GOT3 (cell line): ENCODE results near the gene PRDM5.

Source experiments
- DNase-seq: peaks from one replicate; lab custom pipeline; 2025; ENCODE audit warnings: mixed read lengths; lab: John Stamatoyannopoulos, UW

PRDM5 gene

GRCh38 chr4:120903419-120903818 lies 19.1 kb downstream of the PRDM5 start:
- no peak for DNase-seq

GRCh38 chr4:120902925-120903324 lies 19.6 kb downstream of the PRDM5 start:
- no peak for DNase-seq

GRCh38 chr4:120901731-120902130 lies 20.8 kb downstream of the PRDM5 start:
- DNase-seq = no peak

GRCh38 chr4:120897981-120898719 lies 24.4 kb downstream of the PRDM5 start:
- no peak for DNase-seq

GRCh38 chr4:120895554-120895953 lies 27.0 kb downstream of the PRDM5 start:
- no peak for DNase-seq

- DNase-seq = no peak
Measured at GRCh38 chr4:120893314-120893713, 29.2 kb downstream of the PRDM5 start.

- DNase-seq = no peak
Measured at GRCh38 chr4:120886191-120886590, 36.3 kb downstream of the PRDM5 start.

GRCh38 chr4:120881846-120882245 lies 40.7 kb downstream of the PRDM5 start:
- no peak for DNase-seq

- DNase-seq = no peak
Measured at GRCh38 chr4:120881351-120881750, 41.2 kb downstream of the PRDM5 start.

- no peak for DNase-seq
Measured at GRCh38 chr4:120877021-120877420, 45.5 kb downstream of the PRDM5 start.

GRCh38 chr4:120874792-120875774 lies 47.4 kb downstream of the PRDM5 start:
- DNase-seq = no peak

GRCh38 chr4:120873554-120873953 lies 49.0 kb downstream of the PRDM5 start:
- DNase-seq = no peak

- DNase-seq = no peak
Measured at GRCh38 chr4:120871173-120871572, 51.4 kb downstream of the PRDM5 start.

GRCh38 chr4:120870279-120870673 lies 52.2 kb downstream of the PRDM5 start:
- DNase-seq = no peak

- DNase-seq = no peak
Measured at GRCh38 chr4:120869613-120870278, 52.8 kb downstream of the PRDM5 start.

GRCh38 chr4:120867506-120867905 lies 55.0 kb downstream of the PRDM5 start:
- DNase-seq = no peak

- DNase-seq = no peak
Measured at GRCh38 chr4:120865985-120866384, 56.5 kb downstream of the PRDM5 start.

GRCh38 chr4:120864969-120865368 lies 57.6 kb downstream of the PRDM5 start:
- DNase-seq = no peak

GRCh38 chr4:120862432-120862831 lies 60.1 kb downstream of the PRDM5 start:
- DNase-seq = no peak

GRCh38 chr4:120861852-120862251 lies 60.7 kb downstream of the PRDM5 start:
- no peak for DNase-seq

GRCh38 chr4:120858776-120859175 lies 63.8 kb downstream of the PRDM5 start:
- DNase-seq = no peak

- DNase-seq = no peak
Measured at GRCh38 chr4:120857312-120857711, 65.2 kb downstream of the PRDM5 start.
